Activated CD8-positive, alpha-beta memory T cell treated with anti-CD3 and anti-CD28 coated beads, Interleukin-2, amount 50 U/mL, for 4 hours (primary cell): ENCODE measurements around the gene PSMD1.
"Not testable (repeated sequence)": the region's sequence is repeated elsewhere in the genome, so short reads cannot be mapped to it uniquely, and the experiment has no call there.

ENCODE experiments used
- DNase-seq: peaks from one replicate; pipeline ENCODE4 v3.0.0-alpha.2; 2020

The PSMD1 gene

GRCh38 chr2:231187736-231188505 is 131.3 kb downstream of the PSMD1 start:
- DNase-seq, result no peak

- DNase-seq, result no peak
These were observed 132.0 kb downstream of the PSMD1 start for GRCh38 chr2:231188506-231189170.

- no peak for DNase-seq
These were observed 132.5 kb downstream of the PSMD1 start for GRCh38 chr2:231189171-231189530.

- no peak for DNase-seq
These were observed 133.2 kb downstream of the PSMD1 start for GRCh38 chr2:231189571-231190495.

- no peak for DNase-seq
These were observed 134.0 kb downstream of the PSMD1 start for GRCh38 chr2:231190531-231191197.

GRCh38 chr2:231191896-231192872 is 135.5 kb downstream of the PSMD1 start:
- DNase-seq, result no peak

- no peak for DNase-seq
These were observed 136.5 kb downstream of the PSMD1 start for GRCh38 chr2:231193216-231193615.

GRCh38 chr2:231196592-231196991 is 139.9 kb downstream of the PSMD1 start:
- no peak for DNase-seq

GRCh38 chr2:231197196-231197595 is 140.5 kb downstream of the PSMD1 start:
- not testable (repeated sequence) for DNase-seq

- no peak for DNase-seq
These were observed 141.1 kb downstream of the PSMD1 start for GRCh38 chr2:231197706-231198290.

GRCh38 chr2:231198291-231199173 is 141.9 kb downstream of the PSMD1 start, which contains the start of gene ARMC9:
Gene ARMC9 (plus strand): TSS chr2:231198631. CDS start chr2:231206239, 7,608 bp downstream.
- DNase-seq, result peak; percentile 80

GRCh38 chr2:231199219-231199618 is 142.6 kb downstream of the PSMD1 start:
- no peak for DNase-seq

- no peak for DNase-seq
These were observed 144.3 kb downstream of the PSMD1 start for GRCh38 chr2:231200805-231201474.

GRCh38 chr2:231201475-231201814 is 144.8 kb downstream of the PSMD1 start:
- DNase-seq, result no peak

- DNase-seq, result no peak
These were observed 146.4 kb downstream of the PSMD1 start for GRCh38 chr2:231203087-231203486.

- DNase-seq, result no peak
These were observed 147.5 kb downstream of the PSMD1 start for GRCh38 chr2:231204146-231204545.

GRCh38 chr2:231204581-231204980 is 147.9 kb downstream of the PSMD1 start:
- DNase-seq, result no peak

GRCh38 chr2:231207734-231208133 is 151.1 kb downstream of the PSMD1 start:
- DNase-seq, result no peak

- DNase-seq, result no peak
These were observed 154.1 kb downstream of the PSMD1 start for GRCh38 chr2:231210782-231211181.

- DNase-seq, result no peak
These were observed 154.8 kb downstream of the PSMD1 start for GRCh38 chr2:231211486-231211885.
